Activated CD4-positive, alpha-beta T cell treated with anti-CD3 and anti-CD28 coated beads, Interleukin-2, amount 50 U/mL, for 4 hours (primary cell): ENCODE data around the gene DEXI.

Experiments
- DNase-seq, 2 experiments: peaks; one replicate each; pipeline ENCODE4 v3.0.0-alpha.2; 2020

DEXI gene

DNA sequence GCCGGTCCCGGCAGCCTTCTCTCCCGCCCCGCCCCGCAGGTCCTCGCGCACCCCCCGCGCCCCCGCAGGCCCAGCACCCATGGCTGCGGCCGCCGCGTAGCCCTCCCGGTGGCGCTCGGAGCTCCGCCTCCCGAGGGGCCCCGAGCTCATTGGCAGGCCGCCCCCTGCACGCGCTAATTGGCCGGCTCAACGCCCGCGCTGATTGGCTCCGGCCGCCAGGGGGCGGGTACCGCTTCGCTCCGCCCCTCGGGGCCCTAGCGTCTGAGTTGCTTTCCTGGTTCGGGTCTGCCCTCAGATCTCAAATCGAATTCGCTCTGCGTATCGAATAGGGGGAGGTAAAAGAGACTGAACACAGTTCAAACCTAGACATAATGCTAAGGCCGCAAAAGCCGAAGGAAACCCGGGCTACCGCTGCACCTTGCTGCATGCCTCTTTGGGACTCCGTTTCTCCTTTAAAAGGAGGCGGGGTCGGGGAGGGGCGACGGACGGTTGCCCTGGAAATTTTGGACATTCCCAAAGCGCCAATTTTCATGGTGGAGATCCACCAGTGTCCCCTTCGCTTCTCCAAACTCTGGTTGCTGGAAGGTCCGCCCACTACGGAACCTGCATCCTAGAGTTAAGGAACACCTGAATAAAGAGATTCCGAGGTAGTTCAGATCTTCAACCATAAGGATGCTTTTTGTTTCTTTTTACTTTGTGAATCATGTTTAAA, at the start of gene DEXI:
Gene DEXI (minus strand): TSS at position 117 of the 712 bp plus-strand sequence. CDS start 463 bp downstream, outside the sequence.
- DNase-seq = peak; percentile 90 to 92

DNA sequence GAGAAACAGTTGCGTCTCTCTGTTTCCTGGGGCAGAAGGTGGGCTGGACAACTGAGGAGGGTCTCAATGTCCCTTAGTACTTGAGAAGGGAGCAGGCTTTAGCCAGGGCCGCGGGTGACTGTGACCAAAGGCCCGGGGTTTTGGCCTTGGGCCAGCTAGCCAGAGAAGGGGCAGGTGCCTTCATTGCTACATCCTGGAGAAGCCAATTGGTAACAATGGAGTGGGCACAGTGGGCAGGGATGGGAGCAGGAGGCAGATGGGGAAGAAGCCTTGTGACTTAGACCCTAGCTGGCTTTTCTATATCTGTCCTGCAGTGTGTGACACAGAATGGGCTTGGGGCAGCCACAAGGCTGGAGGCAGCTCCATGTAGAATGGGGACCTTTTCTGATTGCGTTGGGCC, 48.1 kb upstream of the DEXI start:
- DNase-seq = no peak

DNA sequence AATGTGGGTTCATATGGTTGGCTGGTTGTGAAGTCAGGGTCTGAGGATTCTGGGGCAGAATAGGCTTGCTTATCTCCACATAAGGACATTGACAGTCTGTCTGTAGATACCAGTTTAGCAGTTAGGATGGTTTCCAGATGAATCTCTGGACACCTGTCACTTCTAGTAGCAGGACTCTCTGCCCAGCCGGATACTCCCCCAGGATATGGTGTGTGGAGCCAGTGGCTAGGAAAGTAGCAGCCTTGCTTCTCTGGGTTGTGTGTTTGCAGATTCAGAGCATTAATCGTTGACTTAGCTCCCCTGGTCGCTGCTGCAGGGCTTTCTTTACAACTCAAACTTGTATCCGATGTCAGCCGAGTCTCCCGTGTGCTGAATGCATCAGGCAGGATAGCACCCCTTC, 47.3 kb upstream of the DEXI start:
- no peak for DNase-seq

DNA sequence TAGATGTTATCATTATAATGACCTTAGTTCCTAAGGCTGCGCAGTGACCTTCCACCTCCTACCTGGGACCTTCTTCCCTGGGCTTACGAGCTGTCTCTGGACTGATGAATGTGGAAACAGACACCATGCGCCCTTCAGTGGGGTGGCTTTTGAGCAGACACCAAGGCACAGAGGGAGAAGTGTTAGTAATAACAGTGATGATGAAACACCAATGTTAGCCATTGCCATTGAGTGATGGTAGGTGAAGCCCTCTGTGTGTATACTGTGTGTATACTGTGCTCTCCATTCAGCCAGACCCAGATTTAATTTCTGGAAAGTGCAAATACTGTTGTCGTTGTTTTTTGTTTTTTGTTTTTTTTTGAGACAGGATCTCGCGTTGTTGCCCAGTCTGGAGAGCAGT, 46.6 kb upstream of the DEXI start:
- DNase-seq = no peak

DNA sequence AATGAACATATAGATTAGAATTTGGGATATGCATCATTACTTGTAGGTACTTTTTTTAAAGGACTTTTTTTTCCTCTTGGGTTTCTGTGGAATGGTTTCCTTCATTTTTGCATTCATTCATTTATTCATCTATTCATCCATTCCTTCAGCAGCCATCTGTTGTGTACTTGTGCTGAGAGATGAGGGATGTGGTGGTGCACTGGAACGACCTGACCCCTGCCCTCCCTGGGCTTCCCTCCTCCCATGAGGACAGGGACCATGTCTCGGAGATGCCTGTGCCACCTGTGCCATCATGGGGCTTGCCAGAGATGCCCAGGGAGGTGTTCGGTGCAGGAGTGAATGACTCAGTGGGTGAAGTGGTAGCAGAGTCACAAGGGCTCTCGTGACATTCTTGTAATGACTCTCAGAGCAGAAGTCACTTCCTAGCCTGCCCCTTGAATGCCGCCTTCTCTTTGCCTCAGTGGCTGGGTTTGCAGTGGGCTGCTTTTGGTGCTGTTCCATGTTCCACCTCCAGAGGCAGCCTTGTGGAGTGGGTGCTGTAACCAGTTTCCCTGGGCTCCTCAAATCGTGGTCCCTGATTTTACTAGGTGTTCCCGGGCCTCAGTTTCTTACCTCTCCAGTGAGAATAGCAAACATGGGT, 46.0 kb upstream of the DEXI start:
- DNase-seq = peak; percentile 44 to 48

DNA sequence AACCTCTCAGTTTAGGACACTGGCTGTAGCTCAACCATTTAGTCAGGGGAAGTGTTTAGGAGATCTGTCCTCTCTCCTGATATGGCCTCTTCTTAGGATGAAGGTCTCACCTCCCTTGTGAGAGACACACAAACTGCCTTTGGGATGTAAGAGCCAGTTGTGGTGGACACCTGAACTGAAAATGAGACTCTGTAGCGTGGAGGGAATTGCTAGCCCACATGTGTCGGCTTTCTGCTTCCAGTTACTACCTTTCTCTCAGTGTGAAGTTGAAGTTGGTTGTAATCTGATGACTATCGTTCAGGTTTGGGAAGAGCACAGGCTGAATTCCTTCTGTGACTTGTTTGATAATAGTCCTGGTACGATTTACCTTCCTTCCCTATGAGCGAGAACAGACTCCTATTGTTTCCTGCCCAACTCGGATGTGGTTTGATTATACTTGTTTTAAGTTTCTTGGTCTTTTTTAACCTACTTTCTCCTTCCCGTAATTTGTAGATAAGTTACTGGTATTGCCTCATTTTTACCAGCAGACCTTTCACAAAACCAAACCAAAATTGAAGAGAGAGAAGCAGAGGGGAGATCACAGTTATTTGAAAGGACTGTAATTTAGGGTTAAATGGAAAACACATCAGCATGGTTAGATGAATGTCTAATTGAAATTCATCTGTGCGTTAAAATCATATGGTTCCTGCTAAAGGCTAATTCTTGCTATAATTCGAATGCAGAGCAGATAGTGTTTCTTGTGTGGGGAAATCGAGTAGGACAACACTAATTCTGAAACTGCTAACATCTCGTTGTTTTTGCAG, 45.3 kb upstream of the DEXI start:
- no peak for DNase-seq

DNA sequence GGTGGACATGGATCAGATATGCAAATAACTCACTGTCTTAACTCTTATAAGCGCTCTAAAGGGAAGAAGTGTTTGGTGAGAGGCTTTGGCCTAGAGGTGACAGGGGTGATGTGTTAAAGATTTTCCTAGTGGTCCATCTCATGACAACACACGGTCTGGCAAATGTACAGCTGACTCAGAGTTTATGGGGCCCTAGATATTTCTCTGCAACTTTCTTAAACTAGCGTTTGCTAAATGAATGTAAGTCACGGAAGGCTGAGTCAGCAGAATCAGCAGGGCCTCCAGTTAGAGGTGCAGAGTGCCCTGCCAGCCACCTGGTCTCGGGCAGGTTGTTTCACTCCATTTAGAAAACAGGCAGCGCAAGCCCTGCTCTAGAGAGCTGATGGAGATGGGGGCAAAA, 42.2 kb upstream of the DEXI start:
- no peak for DNase-seq

DNA sequence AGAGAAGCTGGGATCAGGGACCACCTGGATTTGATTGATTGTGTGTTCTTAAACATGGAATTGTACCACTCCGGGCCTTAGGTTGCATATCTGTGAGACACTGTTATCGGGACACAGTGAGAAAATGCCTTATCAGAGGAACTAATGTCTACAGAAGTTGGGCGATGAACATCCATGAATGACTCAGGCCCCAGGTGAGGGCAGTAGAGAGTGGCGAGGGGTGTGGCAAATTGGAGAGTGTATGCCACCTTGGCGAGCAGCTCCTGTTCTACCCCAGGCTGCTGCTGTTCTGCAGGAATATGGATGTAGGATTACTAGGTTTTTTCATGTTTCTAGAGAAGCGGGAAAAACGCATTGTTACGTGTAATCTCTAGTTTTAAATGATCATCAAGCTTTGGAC, 40.9 kb upstream of the DEXI start:
- peak in 1 of 2 experiments; percentile 29 for DNase-seq

DNA sequence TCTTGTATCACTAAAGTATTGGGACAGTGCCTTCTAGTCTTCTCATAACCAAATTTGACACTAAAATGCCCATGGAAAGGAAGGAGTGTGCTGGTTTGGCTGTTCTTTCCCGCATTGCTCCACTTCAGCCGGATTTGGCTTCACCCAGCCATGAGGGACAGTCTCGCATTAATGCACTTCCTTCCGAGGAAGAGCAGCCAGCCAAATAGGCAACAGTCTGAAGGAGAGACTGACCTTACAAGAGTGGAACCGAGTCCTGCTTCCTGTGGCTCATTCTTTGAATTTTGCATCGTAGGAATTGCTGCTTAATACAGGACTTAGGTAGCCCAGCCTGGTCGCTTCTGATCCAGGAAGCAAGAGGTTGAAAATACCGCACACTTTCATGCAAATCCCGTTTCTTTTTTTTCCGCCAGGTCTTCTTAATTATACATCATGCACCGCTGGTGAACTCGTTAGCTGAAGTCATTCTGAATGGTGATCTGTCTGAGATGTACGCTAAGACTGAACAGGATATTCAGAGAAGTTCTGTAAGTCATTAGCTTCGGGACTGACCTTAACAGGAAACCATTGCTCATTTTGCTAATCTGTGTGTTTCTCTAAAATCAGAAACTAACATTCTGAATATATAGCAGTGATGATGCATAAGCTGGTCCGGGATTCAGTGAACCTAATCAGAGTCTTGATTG, 40.3 kb upstream of the DEXI start:
- DNase-seq = no peak

DNA sequence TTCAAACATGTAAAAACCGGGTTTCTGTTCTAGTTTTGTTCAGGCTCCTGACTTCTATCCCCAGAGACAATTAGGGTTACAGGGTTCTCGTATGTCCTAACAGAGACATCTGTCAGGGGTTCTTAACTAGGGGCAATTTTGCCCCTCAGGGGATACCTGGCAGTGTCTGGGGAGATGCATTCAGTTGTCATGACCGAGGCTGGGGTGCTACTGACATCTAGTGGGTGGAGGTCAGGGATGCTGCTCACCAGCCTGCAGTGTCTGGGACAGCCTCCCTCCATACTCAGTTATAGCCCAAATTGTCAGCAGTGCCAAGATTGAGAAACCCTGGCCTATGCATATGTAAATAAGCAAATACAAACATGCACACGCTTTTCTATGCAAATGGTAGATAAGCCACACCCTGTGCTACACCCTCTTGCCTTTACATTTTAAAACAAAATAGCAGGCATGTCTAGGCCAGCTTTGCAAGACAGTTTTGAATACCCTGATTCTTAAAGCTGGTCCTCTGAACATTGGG, 39.5 kb upstream of the DEXI start:
- peak in 1 of 2 experiments; percentile 29 for DNase-seq

DNA sequence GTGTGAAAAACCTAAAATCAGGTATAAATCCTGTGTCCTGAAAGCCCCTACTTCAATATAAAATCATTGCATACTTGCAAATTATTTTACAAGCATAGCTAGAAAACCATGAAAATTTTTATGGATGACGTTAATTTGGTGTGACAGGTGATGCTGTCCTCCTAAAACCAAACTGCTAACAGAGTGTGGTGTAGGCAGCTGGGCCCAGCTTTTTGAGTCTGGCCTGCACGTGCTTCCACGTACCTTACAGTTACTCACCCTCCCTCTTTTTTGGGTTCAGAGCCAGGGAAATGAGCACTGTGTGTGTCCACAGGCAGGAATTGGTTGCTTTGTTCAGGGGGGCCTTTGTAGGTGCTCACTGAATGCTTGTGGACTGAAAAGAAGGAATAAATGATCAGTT, 38.5 kb upstream of the DEXI start:
- DNase-seq = no peak

DNA sequence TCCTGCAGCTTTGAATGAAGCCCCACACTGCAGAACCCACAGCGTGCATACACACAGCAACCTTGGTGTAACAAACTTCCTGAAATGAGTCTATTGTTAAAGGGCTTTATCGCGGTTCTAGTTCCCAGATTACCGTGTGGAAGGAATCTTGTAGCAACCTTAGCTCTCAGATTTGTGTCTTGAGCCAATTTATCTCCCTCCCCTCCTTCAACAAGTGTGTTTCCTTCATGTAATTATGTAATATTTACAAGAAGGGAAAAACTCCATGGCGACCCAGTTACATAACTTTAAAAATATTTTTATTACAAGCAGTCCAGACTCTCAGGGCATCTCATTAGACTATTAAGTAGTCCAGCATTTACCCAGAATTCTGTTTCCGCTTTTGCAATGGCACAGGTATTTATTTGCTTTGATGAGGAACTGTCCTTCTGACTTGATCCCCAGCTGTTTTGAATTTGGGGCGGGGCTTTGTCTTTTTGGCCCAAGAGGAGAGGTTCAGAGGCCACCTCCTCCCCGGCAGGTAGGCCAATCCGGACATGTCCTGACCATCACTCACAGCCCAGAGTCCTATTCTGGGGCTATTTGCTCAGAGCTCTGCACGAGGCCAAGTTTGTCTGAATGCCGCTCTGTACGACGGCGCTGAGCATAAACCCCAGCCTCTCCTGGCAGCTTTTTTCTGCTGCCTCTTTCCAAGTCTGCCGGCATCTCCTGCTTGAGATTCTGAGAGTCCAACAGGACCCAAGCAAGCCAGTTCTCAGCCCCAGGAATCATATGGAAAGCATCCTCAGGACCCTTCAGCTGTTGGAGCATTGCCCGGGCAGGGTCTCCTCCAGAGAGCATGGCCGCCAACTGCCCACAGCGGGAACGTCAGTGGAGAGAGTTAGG, 37.7 kb upstream of the DEXI start:
- DNase-seq = no peak

DNA sequence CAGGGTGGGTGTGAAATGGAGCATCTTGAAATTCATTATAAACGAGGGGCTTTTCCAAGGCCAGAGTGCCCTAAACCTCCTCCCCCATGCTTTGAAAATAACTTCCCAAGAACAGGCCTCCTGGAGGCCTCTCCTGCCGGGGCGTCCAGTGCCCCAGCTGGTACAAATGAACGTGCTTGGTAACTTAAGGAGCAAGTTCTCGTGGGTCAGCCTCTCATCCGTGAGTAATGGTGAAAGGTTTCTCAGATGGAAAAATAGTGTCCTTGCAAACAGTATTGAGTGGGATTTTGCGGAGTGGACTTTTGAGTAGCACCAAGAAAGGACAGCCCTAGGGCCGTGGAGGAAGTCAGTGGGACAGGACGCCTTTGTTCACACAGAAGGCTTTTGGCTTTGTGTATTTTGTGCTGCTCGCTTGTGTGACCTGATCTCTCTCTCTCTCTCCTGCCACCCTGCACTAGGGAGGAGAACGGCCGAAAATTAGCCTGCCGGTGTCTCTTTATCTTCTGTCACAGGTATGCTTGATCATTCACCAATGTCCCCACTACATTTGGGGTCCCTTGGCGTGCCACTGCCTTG, 36.7 kb upstream of the DEXI start:
- DNase-seq = no peak

DNA sequence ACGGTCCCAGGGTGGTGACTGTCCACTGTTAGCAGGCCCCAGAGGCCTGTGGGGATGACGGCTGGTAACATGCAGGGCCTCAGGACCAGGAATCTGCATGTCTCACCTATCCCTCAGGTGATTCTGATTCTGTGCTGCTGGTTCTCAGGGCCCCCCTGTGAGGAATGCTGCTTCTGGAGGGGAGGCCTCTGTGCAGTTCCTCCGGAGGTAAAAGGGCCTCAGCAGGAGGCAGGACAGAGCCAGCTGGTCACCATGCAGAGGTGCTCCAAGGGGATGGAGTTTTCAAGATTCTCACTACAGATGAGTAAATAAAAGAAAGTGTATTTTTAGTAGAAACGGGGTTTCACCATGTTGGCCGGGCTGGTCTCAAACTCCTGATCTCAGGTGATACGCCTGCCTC, 35.9 kb upstream of the DEXI start:
- no peak for DNase-seq

DNA sequence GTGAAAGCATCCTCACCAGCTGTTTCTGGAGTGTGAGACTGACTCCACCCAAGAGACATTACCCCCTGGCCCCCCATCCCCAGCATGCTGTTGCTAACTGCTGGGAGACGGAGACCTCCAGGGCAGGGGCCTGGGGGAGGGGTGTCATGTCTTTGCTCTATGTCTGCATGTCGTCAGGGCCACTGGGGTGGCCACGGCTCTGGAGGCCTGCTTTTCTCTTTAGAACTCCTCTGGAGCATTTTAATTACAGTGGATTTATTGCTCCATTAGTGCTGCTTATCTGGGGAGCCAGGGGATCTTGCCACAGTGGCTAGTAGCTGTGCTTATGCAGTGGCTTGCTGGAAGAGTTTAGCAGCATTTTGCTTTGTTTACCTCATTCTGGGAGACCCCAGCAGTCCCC, 34.4 kb upstream of the DEXI start:
- no peak for DNase-seq

DNA sequence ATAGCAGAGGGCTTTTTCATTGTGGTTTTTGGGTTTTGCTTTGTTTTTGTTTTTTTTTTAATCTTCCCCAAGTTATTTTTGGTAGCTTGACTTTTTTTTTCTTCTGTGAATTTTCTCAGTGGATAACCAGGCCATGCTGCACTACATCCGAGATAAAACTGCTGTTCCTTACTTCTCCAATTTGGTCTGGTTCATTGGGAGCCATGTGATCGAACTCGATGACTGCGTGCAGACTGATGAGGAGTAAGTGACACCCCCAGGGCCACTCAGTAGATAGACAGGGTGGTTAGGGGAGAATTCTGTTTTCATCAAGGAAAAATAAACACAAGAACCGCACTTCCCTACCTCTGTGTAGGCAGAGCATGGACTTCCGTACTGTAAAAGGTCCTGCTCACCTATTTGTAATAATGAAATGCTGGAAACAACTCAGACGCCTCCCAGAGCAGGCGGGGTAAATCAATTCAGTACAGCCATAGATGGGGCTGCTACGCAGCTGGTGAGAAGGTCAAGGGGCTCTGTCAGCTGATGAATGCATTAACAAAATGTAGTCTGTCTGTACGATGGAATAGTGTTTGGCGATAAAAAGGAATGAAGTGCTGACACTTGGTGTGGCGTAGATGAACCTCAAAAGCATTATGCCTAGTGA, 30.7 kb upstream of the DEXI start:
- no peak for DNase-seq

DNA sequence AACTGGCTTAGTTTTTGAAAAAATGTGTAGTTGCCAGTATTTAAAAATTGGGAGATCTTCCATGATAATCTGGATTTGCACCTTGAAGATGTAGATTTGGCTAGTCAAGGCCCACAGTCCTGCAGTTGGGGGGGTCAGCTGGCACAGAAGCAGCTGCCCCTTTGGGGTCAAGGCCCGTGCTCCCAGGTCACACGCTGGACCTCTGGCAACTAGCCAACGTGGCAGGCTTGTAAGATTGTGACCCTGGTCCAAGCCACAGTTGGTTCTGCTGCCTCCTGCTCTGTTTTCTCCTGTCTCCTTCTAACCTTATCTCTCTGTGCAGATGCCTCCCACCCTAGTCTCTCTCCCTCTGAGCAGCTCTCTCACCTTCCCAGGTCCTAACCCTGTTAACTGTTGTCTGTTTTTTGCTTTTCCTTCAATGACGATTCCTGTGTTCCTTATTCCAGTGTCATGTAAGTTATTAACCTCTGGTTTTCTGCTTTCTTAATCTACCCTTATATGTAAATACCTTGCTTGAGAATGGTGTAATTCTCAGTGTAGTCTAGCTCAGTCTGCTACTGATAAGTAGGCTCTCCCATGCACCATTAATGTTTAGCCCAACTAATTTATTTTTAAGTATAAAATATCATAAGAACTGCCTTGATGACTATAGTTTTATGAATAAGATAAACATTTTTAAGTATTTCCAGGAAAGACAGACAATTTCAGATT, 30.0 kb upstream of the DEXI start:
- DNase-seq = no peak

DNA sequence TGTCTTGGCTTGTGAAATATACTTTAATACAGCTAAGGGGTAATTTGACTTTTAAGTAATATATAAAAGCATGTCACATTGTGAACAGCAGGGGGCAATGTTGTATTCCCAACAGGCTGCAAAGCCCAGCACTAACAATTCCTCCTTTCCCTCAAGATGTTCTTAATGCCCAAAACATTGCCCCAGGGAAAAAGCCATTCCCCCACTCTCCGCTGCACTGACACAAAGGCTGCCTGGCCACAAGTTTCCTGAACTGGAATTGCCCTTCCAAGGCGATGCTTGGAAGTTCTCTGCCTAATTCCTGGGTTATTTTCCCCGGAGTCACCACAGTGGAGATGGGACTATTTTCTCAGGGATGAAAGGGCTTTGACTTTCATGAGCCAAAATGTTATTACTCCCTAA, 29.3 kb upstream of the DEXI start:
- DNase-seq = peak; percentile 12 to 16

DNA sequence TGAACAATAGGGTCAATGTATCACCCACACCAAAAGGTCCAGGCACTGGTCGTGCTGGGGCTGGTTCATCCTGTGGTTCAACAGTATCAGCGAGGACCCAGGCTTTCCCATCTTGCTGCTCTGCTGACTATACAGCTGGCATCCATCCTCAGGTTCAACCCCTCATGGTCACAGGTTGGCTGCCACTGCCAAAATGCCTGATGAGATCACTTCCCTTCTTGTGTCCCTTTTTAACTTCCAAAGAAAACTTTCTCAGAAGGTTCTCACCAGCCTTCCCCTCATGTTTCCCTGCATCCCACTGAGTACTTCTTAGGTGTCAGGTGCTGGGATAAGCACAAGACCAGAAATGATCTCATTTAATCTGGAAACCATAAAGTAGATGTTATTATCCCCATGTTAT, 27.8 kb upstream of the DEXI start:
- DNase-seq = no peak

DNA sequence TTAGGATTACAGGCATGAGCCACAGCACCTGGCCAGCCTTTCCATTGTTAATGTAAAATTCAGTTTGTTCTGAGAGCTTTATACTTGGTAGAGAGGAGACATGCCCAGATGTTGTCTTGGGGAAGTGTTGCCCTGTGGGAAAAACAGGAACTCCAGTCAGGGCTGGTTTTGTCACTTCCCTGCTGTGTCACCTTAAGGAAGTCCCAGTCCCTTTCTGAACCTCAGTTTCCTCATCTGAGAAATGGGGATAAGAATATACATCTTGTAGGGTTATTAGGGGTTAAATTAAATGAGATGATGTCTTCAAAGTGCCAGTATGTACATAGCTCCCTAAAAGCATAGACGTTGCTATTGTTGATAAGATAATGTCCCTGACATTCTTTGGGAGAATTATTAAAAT, 27.3 kb upstream of the DEXI start:
- no peak for DNase-seq

DNA sequence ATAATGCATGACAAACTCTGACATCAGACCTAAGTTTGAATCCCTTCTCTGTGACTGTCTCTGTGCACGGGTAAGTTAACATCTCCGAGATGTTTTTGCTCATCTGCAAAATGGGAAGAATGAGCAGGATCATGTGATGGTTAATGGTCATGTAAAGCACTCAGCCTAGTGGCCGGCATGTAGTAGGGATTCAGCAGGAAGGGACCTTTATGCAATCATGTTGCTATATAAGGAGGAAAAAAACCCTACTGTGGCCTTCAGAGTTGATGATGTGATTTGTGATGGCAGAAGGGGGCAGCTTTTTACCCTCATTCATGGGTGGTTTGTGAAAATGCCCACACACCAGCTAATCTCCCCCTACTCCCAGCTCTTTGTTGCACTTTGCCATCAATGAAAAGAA, 26.2 kb upstream of the DEXI start:
- no peak for DNase-seq
